ENCODE results near the gene HDHD2. TPM values are rescaled to one million over a fixed set of nuclear protein-coding genes. Genes with fewer than 3 reads are reported as not detected.

The HDHD2 gene
- total and polyA plus RNA-seq, 2 of the 13 experiments (the other 11 are each of a cell fraction or from before 2014, with no cell fraction given): 10.2 to 34.7 TPM

DNA sequence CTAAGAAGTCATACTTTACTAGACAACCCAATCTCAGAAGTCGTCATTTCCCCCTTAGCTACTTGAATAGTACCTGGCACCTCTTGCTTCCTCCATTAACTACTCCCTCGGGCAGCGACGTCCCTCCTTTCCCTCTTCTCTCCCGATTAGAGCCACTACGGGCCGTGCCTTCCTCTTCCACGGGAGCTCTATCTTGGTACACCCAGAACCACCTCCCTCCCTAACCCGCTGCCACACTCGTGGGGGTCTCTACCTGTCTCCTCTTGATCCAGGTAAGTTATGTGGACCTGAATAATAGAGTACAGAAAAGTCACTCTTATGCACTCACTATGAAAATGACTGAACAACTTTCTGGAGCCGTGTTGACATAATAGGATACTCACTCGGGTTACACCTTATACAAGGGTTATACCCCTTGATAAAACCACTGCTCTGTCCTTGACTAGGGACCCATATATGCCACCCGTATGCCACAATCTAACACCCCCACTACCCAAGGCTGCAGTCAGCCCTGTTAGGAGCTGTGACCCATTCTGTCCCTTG is 595 bp upstream of the HDHD2 start (continued):
- TF ChIP-seq, protein P1, sequence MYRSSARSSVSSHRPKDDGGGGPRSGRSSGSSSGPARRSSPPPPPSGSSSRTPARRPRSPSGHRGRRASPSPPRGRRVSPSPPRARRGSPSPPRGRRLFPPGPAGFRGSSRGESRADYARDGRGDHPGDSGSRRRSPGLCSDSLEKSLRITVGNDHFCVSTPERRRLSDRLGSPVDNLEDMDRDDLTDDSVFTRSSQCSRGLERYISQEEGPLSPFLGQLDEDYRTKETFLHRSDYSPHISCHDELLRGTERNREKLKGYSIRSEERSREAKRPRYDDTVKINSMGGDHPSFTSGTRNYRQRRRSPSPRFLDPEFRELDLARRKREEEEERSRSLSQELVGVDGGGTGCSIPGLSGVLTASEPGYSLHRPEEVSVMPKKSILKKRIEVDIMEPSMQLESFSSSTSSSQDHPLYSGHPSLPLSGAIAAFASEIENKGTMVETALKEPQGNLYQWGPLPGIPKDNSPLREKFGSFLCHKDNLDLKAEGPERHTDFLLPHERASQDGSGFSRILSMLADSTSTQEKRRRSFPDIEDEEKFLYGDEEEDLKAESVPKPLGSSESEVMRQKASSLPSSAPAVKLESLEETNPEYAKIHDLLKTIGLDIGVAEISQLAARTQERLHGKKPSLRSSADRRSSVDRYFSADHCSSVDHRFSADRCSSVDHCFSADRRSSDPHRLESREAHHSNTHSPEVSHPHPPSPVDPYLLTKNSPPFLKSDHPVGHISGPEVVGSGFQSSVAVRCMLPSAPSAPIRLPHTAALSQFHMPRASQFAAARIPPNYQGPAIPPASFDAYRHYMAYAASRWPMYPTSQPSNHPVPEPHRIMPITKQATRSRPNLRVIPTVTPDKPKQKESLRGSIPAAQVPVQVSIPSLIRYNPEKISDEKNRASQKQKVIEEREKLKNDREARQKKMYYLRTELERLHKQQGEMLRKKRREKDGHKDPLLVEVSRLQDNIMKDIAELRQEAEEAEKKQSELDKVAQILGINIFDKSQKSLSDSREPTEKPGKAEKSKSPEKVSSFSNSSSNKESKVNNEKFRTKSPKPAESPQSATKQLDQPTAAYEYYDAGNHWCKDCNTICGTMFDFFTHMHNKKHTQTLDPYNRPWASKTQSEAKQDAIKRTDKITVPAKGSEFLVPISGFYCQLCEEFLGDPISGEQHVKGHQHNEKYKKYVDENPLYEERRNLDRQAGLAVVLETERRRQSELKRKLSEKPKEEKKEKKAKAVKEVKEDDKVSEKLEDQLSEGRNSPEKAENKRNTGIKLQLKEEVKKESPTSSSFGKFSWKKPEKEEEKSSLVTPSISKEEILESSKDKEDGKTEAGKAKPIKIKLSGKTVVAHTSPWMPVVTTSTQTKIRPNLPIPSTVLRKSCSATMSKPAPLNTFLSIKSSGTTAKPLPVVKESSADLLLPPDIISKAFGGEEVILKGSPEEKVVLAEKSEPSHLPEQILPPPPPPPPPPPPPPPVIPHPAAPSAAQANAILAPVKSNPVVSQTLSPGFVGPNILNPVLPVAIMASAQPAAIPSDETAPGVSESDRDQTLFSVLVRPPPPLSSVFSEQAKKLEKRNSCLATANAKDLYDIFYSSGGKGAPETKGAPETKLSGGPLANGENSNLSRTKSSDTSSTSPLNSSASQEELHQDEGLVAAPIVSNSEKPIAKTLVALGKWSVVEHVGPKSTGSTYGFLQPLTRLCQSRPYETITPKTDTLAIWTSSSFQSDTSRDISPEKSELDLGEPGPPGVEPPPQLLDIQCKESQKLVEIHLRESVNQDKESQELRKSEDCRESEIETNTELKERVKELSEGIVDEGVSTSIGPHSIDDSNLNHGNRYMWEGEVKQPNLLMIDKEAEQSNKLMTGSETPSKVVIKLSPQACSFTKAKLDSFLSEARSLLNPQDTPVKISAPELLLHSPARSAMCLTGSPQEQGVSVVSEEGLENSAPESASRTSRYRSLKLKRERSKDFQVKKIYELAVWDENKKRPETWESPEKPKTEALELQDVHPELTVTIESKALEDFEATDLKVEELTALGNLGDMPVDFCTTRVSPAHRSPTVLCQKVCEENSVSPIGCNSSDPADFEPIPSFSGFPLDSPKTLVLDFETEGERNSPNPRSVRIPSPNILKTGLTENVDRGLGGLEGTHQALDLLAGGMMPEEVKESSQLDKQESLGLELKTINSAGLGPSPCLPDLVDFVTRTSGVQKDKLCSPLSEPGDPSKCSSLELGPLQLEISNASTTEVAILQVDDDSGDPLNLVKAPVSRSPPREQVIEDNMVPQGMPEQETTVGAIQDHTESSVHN (CRISPR knock-in tag; IDR thresholded peaks at IDR 0.05): no peak
- no peak for TF ChIP-seq ZNF619 (CRISPR knock-in tag; IDR thresholded peaks at IDR 0.05)

DNA sequence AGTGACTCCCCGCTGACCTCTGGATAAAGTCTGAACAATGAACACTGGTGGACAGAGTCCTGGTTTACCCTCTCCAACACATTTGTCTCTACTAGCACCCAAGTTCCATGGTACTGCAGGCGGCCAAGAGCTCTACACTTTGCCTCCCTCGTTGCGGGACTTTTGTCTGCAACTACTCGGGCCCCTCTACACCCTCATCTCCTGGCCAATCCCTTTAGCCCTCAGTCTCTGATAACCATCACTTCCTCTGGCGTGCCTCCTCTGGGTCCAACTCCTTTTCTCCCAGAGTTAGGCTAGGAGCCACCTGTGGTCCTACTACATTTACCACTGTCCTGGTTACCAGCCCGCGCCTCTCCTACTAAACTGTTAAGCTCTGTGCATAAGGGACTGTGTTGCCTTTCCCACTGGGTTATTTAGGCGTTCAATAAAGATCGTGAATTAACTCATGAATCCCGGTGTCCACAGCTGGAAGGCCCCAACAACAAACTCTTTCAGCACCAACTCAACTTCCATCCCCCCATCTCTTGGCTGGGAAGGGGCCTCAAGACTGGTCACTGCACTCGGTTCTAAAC is 757 bp downstream of the HDHD2 start:
- FAIRE-seq: peak; percentile 48
- ChIA-PET POLR2A (interaction anchor here (0.9 to 2.4 kb wide), 11 partner anchors 9 to 55 kb away, joined by 3 to 9 read pairs (median 3); no protein-coding TSS in a partner anchor), CTCF (ENCODE audit: low intra/inter-chr PET ratio, low total read pairs) (no interaction called here)
- Histone ChIP-seq H3K36me3 (replicated peaks in 1 of 2; ENCODE audit: control insufficient read depth in 1 of 2, insufficient read depth in 2 of 2, low read length in 2 of 2) (peaks cover 2 to 7% of the 10 kb centered on the region in 2 experiments; a peak in 2 of 5 replicates), H3K4me2 (ENCODE audit: low read depth, low read length) (peak overlapping the region; percentile 92), H4K20me1 (ENCODE audit: insufficient read depth, low read length) (no peaks in the 10 kb centered on the region; the same call in 1 of the 2 replicates), H3K9ac (ENCODE audit: insufficient read depth, low read depth, low read length) (peak overlapping the region; percentile 92), H3K4me3 (replicated peaks in 1 of 3; ENCODE audit: insufficient read depth in 1 of 3, low read depth in 2 of 3, low read length in 3 of 3) (peak overlapping the region; percentile 63 to 87 (median 75)), H3K27ac (ENCODE audit: extremely low read length, insufficient read depth, low read length) (peak overlapping the region; percentile 81), H3K79me2 (ENCODE audit: insufficient read depth, low read length) (peaks cover 48% of the 10 kb centered on the region), H2AFZ (ENCODE audit: low read length) (no peak overlapping the region), H3K4me1 (ENCODE audit: insufficient read depth, low read length) (peaks cover 40% of the 10 kb centered on the region), H3K9me3 (ENCODE audit: low read length) (no peaks in the 10 kb centered on the region), H3K27me3 (ENCODE audit: control insufficient read depth in 1 of 2, insufficient read depth in 2 of 2, low read length in 2 of 2) (no peaks in the 10 kb centered on the region; a peak in 1 of 5 replicates)
- DNase-seq (ENCODE audit: low spot score): peak; percentile 24
- intact Hi-C loops (cut with micrococcal nuclease; ENCODE audit: unreplicated experiment): loop anchor here (1.0 kb wide), 1 partner anchor 26 kb away; no protein-coding TSS in a partner anchor
- no TSS peak for BruUV-seq (replicated peaks)
- ATAC-seq: peak; percentile 50
- in situ Hi-C loops (cut with HindIII; ENCODE audit: extremely low pct_ligation_motif_present, low pct_unique_long_range_greater_than_20kb): no loop called here
- 5% methylated on average over 12 of the region's 12 CpGs for WGBS (ENCODE audit: low lambda C conversion rate)
- TF ChIP-seq, protein P2, sequence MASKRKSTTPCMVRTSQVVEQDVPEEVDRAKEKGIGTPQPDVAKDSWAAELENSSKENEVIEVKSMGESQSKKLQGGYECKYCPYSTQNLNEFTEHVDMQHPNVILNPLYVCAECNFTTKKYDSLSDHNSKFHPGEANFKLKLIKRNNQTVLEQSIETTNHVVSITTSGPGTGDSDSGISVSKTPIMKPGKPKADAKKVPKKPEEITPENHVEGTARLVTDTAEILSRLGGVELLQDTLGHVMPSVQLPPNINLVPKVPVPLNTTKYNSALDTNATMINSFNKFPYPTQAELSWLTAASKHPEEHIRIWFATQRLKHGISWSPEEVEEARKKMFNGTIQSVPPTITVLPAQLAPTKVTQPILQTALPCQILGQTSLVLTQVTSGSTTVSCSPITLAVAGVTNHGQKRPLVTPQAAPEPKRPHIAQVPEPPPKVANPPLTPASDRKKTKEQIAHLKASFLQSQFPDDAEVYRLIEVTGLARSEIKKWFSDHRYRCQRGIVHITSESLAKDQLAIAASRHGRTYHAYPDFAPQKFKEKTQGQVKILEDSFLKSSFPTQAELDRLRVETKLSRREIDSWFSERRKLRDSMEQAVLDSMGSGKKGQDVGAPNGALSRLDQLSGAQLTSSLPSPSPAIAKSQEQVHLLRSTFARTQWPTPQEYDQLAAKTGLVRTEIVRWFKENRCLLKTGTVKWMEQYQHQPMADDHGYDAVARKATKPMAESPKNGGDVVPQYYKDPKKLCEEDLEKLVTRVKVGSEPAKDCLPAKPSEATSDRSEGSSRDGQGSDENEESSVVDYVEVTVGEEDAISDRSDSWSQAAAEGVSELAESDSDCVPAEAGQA (IDR thresholded peaks at IDR 0.05; ENCODE audit: low read depth): 0 out of 2 replicates have a peak, but pooled peaks have one; percentile 16
- TF ChIP-seq, protein P2 (CRISPR knock-in tag; IDR thresholded peaks at IDR 0.05; ENCODE audit: borderline replicate concordance): no peak
- TF ChIP-seq ZSCAN25 (CRISPR knock-in tag; IDR thresholded peaks at IDR 0.05) (0 out of 2 replicates have a peak, but pooled peaks have one; percentile 7), SIN3B (IDR thresholded peaks at IDR 0.05; ENCODE audit: low read length) (no peak), PHF21A (CRISPR knock-in tag; IDR thresholded peaks at IDR 0.05) (0 out of 2 replicates have a peak, but pooled peaks have one; percentile 6)
